K562 (cell line): Measurements from ENCODE around the gene DOCK1.

ENCODE experiments used
- EP300 ChIP-seq: IDR thresholded peaks from 2 replicates; pipeline ENCODE4 v1.6.1; 2012; ENCODE audit warnings: low read length, improper control_type of control experiment
- HNRNPLL ChIP-seq: fragments of 200-400 bp; formaldehyde crosslinking; IDR thresholded peaks from 2 replicates; pipeline ENCODE4 v1.6.1; 2017; ENCODE audit warnings: low read length, low read depth, mild to moderate bottlenecking; ENCODE audit not compliant: poor library complexity, severe bottlenecking
- MBD1 ChIP-seq: fragments of 250-450 bp; sonication (Bioruptor Pico); IDR thresholded peaks from 2 replicates; pipeline ENCODE4 v1.8.0; 2022; ENCODE audit warnings: inconsistent platforms
- ZFX ChIP-seq: sonication (generic); formaldehyde crosslinking; IDR thresholded peaks from 2 replicates; pipeline ENCODE4 v1.8.0; 2022; ENCODE audit warnings: mild to moderate bottlenecking, missing genetic modification reagents, moderate library complexity
- ZNF143 ChIP-seq: sonication (generic); formaldehyde crosslinking; IDR thresholded peaks from 2 replicates; pipeline ENCODE4 v1.9.0; 2022; ENCODE audit warnings: mild to moderate bottlenecking, missing genetic modification reagents
- TF ChIP-seq, protein P1 (sequence below), 3 experiments: IDR thresholded peaks in 2 of 3; conservative IDR thresholded peaks in 1 of 3; 2 replicates each; pipeline ENCODE4 v1.5.1; 2011 to 2012; ENCODE audit warnings: low read length in 3 of 3, mild to moderate bottlenecking in 3 of 3, control low read depth in 2 of 3, improper control_type of control experiment in 1 of 3, inconsistent platforms in 1 of 3, low read depth in 1 of 3, mixed read lengths in 1 of 3, moderate library complexity in 1 of 3; ENCODE audit not compliant: insufficient read depth in 2 of 3

DNA sequence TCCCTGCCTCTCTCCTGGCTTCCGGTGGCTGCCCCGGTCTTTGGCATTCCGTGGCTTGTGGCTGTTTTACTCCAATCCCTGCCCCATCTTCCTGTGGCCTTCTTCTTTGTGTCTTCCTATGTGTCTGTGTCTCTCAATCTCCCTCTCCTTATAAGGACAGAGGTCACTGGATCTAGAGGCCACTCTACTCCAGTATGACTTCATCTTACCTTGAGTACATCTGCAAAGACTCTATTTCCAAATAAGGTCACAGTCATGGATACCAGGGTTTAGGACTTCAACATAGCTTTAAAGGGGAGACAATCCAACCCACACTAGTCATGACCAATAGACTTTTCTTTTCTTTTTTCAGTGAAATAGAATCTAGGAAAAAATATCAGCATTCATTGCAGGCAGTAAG is 444.5 kb downstream of the DOCK1 start:
- TF ChIP-seq MBD1 (CRISPR knock-in tag) (no peak), ZNF143 (CRISPR knock-in tag) (no peak), EP300 (no peak), ZFX (no peak), HNRNPLL (no peak)
- TF ChIP-seq, protein P1, sequence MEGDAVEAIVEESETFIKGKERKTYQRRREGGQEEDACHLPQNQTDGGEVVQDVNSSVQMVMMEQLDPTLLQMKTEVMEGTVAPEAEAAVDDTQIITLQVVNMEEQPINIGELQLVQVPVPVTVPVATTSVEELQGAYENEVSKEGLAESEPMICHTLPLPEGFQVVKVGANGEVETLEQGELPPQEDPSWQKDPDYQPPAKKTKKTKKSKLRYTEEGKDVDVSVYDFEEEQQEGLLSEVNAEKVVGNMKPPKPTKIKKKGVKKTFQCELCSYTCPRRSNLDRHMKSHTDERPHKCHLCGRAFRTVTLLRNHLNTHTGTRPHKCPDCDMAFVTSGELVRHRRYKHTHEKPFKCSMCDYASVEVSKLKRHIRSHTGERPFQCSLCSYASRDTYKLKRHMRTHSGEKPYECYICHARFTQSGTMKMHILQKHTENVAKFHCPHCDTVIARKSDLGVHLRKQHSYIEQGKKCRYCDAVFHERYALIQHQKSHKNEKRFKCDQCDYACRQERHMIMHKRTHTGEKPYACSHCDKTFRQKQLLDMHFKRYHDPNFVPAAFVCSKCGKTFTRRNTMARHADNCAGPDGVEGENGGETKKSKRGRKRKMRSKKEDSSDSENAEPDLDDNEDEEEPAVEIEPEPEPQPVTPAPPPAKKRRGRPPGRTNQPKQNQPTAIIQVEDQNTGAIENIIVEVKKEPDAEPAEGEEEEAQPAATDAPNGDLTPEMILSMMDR (IDR thresholded peaks at IDR 0.05 in 2 of 3, conservative IDR thresholded peaks at IDR 0.05 in 1 of 3; ENCODE audit: insufficient read depth in 2 of 3, low read depth in 1 of 3, low read length in 3 of 3), result no peak
